Upper lobe of right lung (tissue), 1 donor: ENCODE results near the gene EBF4. TPM values are rescaled to one million over a fixed set of nuclear protein-coding genes. Genes with fewer than 3 reads are reported as not detected.

ENCODE experiments used
- ATAC-seq: fragments of 200-7000 bp; cut with Tn5 transposase; one replicate; pipeline ENCODE4 v1.9.1; 2020; ENCODE audit warnings: mild to moderate bottlenecking, moderate library complexity
- DNase-seq: peaks from one replicate; pipeline ENCODE4 v3.0.0-alpha.2; 2020
- H3K27ac ChIP-seq: fragments of 200-600 bp; one replicate; pipeline ENCODE4 v1.8.0; 2022
- H3K27me3 ChIP-seq: fragments of 200-600 bp; one replicate; pipeline ENCODE4 v1.8.0; 2022; ENCODE audit warnings: mild to moderate bottlenecking
- H3K36me3 ChIP-seq: fragments of 200-600 bp; one replicate; pipeline ENCODE4 v1.8.0; 2022
- H3K4me1 ChIP-seq: fragments of 200-600 bp; one replicate; pipeline ENCODE4 v1.8.0; 2022
- H3K4me3 ChIP-seq: fragments of 200-600 bp; one replicate; pipeline ENCODE4 v1.8.0; 2022; ENCODE audit warnings: mild to moderate bottlenecking
- H3K9me3 ChIP-seq: fragments of 200-600 bp; one replicate; pipeline ENCODE4 v1.8.0; 2022
- intact Hi-C: fragments of 100-400 bp; cut with DNase I; formaldehyde crosslinking; loops from one replicate; pipeline ENCODE4 v1.11.0; 2022
- long read RNA-seq: library from polyadenylated mRNA; unstranded; transcript quantifications from one replicate; pipeline ENCODE4 v2.0.0, GENCODE V29; 2021
- total RNA-seq: library from RNA; stranded (reverse); fragmentation: NEBNext Ultra II Directional; extraction: Animal tissue kit (Norgen Biotek cat#: 25700); gene quantifications from one replicate; pipeline ENCODE4 v1.2.1, GENCODE V29; 2021
- TF ChIP-seq, protein P1 (sequence below): fragments of 200-600 bp; IDR thresholded peaks from one replicate; pipeline ENCODE4 v1.8.0; 2022; ENCODE audit warnings: antibody characterized with exemption
- donor health status: DM: no; HTN: yes; CAD: no; lungs with severe emphysema.

The EBF4 gene, protein sequence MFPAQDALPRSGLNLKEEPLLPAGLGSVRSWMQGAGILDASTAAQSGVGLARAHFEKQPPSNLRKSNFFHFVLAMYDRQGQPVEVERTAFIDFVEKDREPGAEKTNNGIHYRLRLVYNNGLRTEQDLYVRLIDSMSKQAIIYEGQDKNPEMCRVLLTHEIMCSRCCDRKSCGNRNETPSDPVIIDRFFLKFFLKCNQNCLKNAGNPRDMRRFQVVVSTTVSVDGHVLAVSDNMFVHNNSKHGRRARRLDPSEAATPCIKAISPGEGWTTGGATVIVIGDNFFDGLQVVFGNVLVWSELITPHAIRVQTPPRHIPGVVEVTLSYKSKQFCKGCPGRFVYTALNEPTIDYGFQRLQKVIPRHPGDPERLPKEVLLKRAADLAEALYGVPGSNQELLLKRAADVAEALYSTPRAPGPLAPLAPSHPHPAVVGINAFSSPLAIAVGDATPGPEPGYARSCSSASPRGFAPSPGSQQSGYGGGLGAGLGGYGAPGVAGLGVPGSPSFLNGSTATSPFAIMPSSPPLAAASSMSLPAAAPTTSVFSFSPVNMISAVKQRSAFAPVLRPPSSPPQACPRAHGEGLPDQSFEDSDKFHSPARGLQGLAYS
- 19.5 TPM for total RNA-seq
- long read RNA-seq, transcript EBF4-202 (18 exons, 2,910 nt): major isoform, 8 of 19 reads
- long read RNA-seq, partial matches to known transcripts: 4 of 19 reads
- long read RNA-seq, other reads (novel, unspliced or antisense): 3 of 19 reads

DNA sequence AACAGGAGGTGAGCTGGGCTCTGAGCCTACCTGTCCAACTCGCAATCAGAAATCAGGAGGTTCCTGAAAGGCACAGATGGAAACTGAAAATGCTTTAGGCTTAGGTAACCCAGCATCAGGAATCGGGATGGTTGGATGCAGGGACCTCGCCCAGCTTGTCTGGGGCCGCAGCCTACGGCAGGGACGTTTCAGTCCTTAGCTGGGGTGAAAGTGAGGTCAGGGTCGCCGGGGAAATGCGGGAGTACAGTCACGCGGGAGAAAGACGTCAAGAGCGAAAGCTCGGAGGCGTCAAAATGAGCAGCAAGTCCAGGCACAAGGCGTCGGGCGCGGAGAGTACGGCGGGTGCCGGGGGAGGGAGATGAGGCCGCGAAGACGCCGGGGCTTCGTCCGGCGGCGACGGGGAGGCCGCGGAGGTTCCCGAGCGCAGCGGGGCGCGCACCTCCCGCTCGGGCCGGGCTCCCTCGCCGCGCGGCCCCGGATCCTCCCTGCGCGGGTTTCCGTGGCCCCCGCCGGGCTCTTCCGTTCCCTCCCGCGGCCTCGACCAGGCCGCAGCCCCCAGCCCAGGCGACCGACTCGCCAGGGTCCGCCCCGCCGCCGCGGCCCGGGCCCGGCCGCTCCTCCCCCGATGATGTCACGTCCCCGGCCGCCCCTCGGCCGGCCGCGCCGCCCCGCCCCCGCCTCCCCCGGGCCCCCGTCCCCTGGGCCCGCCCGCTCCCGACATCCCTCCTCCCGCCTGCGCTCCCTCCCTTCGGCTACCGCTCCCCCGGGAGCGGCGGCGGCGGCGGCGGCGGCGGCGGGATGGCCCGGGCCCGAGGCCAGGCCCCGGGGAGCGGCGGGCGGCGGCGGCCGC, at the start of gene EBF4:
EBF4 (plus strand) TSS at position 745 of the 850 bp plus-strand sequence. CDS start 866 bp downstream, outside the sequence.
- Histone ChIP-seq H3K27ac (peak within 1 kb of the TSS; percentile 66), H3K4me1 (peaks cover 17% of the 10 kb centered on the region), H3K36me3 (no peaks in the 10 kb centered on the region), H3K27me3 (peaks cover 25% of the 10 kb centered on the region), H3K4me3 (peak within 1 kb of the TSS; percentile 54), H3K9me3 (no peaks in the 10 kb centered on the region)
- no peak for DNase-seq
- intact Hi-C loops: no loop called here
- ATAC-seq: peak; percentile 60
- TF ChIP-seq, protein P1, sequence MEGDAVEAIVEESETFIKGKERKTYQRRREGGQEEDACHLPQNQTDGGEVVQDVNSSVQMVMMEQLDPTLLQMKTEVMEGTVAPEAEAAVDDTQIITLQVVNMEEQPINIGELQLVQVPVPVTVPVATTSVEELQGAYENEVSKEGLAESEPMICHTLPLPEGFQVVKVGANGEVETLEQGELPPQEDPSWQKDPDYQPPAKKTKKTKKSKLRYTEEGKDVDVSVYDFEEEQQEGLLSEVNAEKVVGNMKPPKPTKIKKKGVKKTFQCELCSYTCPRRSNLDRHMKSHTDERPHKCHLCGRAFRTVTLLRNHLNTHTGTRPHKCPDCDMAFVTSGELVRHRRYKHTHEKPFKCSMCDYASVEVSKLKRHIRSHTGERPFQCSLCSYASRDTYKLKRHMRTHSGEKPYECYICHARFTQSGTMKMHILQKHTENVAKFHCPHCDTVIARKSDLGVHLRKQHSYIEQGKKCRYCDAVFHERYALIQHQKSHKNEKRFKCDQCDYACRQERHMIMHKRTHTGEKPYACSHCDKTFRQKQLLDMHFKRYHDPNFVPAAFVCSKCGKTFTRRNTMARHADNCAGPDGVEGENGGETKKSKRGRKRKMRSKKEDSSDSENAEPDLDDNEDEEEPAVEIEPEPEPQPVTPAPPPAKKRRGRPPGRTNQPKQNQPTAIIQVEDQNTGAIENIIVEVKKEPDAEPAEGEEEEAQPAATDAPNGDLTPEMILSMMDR: no peak

DNA sequence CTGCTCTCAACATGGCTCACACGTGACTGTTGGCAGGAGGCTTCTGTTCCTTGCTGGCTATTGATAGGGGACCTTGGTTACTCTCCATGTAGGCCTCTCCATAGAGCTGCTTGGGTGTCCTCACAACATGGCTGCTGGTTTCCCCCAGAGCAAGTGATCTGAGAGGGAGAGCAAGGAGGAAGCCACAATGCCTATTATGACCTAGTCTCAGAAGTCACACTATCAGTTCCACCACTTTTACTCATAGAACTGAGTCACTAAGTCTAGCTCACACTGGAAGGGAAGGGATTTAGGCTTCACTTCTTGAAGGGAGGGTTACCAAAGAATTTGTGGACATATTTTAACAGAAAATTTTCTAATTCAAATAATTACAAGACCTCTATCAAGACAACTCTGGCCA, 48.9 kb upstream of the EBF4 start:
- Histone ChIP-seq H3K36me3 (no peaks in the 10 kb centered on the region), H3K4me3 (no peak overlapping the region), H3K9me3 (no peaks in the 10 kb centered on the region), H3K4me1 (no peaks in the 10 kb centered on the region), H3K27me3 (no peaks in the 10 kb centered on the region), H3K27ac (no peak overlapping the region)
- TF ChIP-seq, protein P1: no peak
- DNase-seq: no peak
- intact Hi-C loops: loop anchor here (10.0 kb wide), 1 partner anchor 129 kb away; no protein-coding TSS in a partner anchor
- no peak for ATAC-seq

DNA sequence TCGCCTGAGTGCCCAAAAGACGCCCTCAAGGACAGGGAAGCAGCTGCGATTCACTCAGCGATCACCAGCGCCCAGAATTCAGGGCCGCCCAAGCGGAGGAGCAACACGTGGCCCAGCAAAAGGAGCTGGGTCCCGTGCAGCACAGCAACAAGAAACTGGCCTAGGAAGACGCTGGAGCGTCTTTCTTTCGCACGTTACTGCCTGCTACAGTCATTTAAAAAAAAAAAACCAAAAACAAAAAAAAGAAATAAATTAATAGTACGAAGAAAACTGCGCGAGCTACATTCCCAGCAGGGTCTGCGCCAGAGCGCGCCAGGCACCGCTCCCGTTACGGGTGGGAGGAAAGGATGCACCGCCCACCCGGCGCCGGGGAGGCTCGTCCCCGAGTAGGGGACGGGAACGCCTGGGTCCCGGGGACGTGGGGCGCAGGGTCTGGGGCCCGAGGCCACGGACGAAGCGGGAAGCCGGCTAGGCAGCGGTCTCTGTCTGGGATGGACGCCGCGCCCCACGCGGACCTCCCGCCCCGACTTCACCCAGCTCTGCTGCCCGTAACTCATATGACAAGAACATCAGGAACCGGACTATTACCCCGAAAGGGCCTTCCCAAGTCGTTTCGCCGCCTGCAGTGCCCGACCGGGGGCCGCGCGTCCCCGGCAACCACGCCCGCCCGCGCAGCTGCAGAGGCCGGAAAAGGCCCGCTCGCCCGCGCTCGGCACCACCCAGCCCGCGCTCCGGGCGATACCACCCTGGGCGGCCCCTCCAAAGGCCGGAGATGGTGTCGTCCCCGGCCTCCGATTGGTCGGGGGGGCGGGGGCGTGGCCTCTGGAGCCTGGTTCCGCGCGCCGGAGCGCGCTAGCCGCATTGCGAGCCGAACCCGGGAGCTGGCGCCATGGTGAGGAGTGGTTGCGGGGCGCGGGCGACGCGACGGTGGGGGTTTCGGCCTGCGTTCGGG, 40.5 kb upstream of the EBF4 start, which contains the start of gene NOP56:
NOP56 (plus strand) TSS at position 861 of the 952 bp plus-strand sequence; CDS start at position 890, 29 bp downstream.
- TF ChIP-seq, protein P1: no peak
- Histone ChIP-seq H3K27ac (peak within 1 kb of the TSS; percentile 96), H3K27me3 (no peaks in the 10 kb centered on the region), H3K36me3 (peaks cover 34% of the 10 kb centered on the region), H3K4me1 (peaks cover 19% of the 10 kb centered on the region), H3K9me3 (no peaks in the 10 kb centered on the region), H3K4me3 (peak within 1 kb of the TSS; percentile 97)
- intact Hi-C loops: no loop called here
- DNase-seq: peak; percentile 95
- peak; percentile 99 for ATAC-seq

DNA sequence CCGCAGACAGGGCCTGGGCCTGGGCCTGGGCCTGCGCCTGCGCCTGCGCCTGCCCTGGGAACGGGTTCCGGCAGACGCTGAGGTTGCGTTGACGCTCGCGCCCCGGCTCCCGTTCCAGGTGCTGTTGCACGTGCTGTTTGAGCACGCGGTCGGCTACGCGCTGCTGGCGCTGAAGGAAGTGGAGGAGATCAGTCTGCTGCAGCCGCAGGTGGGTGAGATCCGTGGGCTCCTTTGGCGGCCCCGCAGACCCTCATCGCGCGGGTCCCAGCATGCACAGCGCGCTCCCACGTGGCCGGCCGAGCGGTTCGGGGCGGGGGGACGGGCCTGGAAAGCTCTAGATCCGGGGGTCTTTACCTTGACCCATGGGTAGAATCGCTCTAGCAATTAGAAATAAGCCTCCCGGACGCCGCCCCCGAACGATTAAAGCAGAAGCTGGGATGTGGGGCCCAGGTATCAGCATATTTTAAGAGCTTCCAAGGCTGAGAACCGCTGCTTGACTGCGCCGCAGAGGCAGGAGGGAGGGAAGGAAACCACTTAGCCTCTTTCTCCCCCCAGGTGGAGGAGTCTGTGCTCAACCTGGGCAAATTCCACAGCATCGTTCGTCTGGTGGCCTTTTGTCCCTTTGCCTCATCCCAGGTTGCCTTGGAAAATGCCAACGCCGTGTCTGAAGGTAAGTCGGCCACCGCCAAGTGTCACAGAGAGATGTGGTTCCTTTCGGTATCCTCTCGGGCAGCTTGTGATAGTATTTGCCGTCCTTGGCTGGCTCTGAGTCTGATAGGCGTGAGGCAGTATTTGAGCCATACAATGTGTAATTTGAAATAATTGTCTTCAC, 39.6 kb upstream of the EBF4 start:
- ATAC-seq (peak; percentile 65), DNase-seq (no peak)
- Histone ChIP-seq H3K9me3 (no peaks in the 10 kb centered on the region), H3K4me1 (peaks cover 19% of the 10 kb centered on the region), H3K36me3 (peaks cover 43% of the 10 kb centered on the region), H3K27me3 (no peaks in the 10 kb centered on the region), H3K4me3 (peak overlapping the region; percentile 97), H3K27ac (peak overlapping the region; percentile 96)
- intact Hi-C loops: no loop called here
- TF ChIP-seq, protein P1: no peak
